ENCODE measurements around the gene CYB5A. TPM values are rescaled to one million over a fixed set of nuclear protein-coding genes. Genes with fewer than 3 reads are reported as not detected.

The CYB5A gene
- polyA plus RNA-seq, 1 of the 3 experiments (the other 2 are of a cell fraction), result 42.1 TPM

DNA sequence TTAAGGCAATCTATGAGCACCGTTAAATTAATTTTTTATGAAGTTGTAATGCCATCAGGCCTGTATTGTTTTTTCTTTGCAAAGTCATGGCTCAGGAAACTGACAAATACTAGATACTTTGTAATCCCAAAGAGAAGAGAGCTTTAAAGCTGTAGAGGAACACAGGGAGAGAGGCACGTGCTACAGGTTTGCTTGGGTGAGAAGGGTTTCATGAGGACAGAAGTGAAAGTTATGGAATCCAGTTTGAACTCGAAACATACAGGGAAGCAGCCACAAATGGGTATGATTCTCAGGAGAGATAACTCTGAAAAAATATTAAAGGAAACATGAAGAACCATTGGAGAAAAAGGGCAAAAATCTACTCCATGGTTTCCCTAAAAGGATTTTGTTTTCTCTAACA is 49.8 kb downstream of the CYB5A start (continued):
- TF ChIP-seq, protein P1, sequence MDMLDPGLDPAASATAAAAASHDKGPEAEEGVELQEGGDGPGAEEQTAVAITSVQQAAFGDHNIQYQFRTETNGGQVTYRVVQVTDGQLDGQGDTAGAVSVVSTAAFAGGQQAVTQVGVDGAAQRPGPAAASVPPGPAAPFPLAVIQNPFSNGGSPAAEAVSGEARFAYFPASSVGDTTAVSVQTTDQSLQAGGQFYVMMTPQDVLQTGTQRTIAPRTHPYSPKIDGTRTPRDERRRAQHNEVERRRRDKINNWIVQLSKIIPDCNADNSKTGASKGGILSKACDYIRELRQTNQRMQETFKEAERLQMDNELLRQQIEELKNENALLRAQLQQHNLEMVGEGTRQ (IDR thresholded peaks at IDR 0.05; ENCODE audit: borderline replicate concordance, low read depth, low read length), result no peak

DNA sequence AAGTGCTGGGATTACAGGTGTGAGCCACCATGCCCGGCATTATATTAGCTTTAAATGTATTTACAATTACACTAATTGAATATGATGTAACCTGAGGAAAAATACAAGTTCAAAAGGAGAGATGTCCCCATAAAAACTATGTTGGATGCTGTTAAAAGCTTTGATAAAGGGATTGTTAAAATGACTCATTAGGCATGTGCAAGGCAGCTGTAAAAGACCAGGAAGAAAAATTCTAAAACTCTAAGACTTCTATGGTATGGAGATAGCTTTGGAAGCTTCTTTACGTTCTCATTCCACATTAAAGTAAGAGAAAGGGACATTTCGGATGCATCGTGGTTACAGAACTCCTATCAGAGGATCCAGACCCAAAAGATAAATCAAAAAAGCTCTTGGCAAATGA is 50.3 kb downstream of the CYB5A start:
- H3K27me3 ChIP-seq (ENCODE audit: insufficient read depth), result no peaks in the 10 kb centered on the region; the same call in 1 of the 2 replicates
- H2AFZ ChIP-seq (ENCODE audit: low read depth), result no peak overlapping the region
- WGBS (ENCODE audit: low lambda C conversion rate), result 71% methylated on average over 4 of the region's 4 CpGs
- H3K4me2 ChIP-seq, result no peak overlapping the region
- no peaks in the 10 kb centered on the region for H3K36me3 ChIP-seq (replicated peaks in 1 of 2; ENCODE audit: control insufficient read depth in 1 of 2, insufficient read depth in 2 of 2, low read length in 1 of 2)
- no peaks in the 10 kb centered on the region for H3F3A ChIP-seq (replicated peaks; ENCODE audit: insufficient read depth)
- DNase-seq, result no peak
- no peak overlapping the region for H3K9ac ChIP-seq
- H3K27ac ChIP-seq (ENCODE audit: low read depth in 2 of 2, low read length in 1 of 2), result no peak overlapping the region
- H3K4me3 ChIP-seq (ENCODE audit: low read depth in 2 of 2, low read length in 1 of 2), result no peak overlapping the region
- ChIA-PET POLR2A (no interaction called here), CTCF (interaction anchor here (1.0 to 6.1 kb wide), 4 partner anchors 14 to 101 kb away, joined by 3 to 29 read pairs (median 5); no protein-coding TSS in a partner anchor)
- H3K79me2 ChIP-seq (ENCODE audit: insufficient read depth), result no peaks in the 10 kb centered on the region
- no peaks in the 10 kb centered on the region for H3K9me3 ChIP-seq
- TF ChIP-seq EZH2phosphoT487 (IDR thresholded peaks at IDR 0.05; ENCODE audit: borderline replicate concordance, low read depth), result no peak
- no peak for TF ChIP-seq CHD2 (IDR thresholded peaks at IDR 0.05; ENCODE audit: low read length, partially characterized antibody)
- H3K9me2 ChIP-seq, result no peaks in the 10 kb centered on the region
- peaks cover 0 to 7% of the 10 kb centered on the region in 2 experiments; a peak in 1 of 4 replicates for H3K4me1 ChIP-seq (ENCODE audit: control insufficient read depth in 1 of 2, insufficient read depth in 2 of 2, low read depth in 1 of 2, low read length in 1 of 2)
- H4K20me1 ChIP-seq (ENCODE audit: insufficient read depth), result no peaks in the 10 kb centered on the region

DNA sequence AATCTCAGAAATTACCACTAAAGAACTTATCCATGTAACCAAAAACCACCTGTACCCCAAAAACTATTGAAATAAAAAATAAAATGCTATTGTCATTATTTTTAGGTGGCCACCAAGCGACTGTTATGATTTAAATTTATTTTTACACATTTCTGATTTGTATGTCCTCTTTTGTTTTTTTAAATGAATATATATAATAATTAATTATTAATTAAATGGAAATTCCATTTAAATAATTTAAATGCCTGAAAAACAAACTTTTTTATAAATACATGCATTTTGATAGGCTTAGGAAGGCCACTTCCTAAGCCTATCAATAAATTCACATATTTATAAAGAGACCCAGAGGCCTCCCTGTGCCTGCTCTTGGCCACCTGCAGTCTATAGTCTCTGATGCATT is 52.2 kb downstream of the CYB5A start:
- no peak overlapping the region for H3K9ac ChIP-seq
- no peak overlapping the region for H3K4me3 ChIP-seq (ENCODE audit: low read depth in 2 of 2, low read length in 1 of 2)
- H3F3A ChIP-seq (replicated peaks; ENCODE audit: insufficient read depth), result no peaks in the 10 kb centered on the region
- H4K20me1 ChIP-seq (ENCODE audit: insufficient read depth), result no peaks in the 10 kb centered on the region
- no peak for DNase-seq
- ChIA-PET POLR2A (no interaction called here), CTCF (interaction anchor here (6.1 kb wide), 1 partner anchor 103 kb away, joined by 29 read pairs; no protein-coding TSS in a partner anchor)
- no peaks in the 10 kb centered on the region for H3K9me3 ChIP-seq
- 21% methylated on average over 1 of the region's 1 CpG for WGBS (ENCODE audit: low lambda C conversion rate)
- H3K27me3 ChIP-seq (ENCODE audit: insufficient read depth), result no peaks in the 10 kb centered on the region; the same call in 1 of the 2 replicates
- no peak overlapping the region for H3K27ac ChIP-seq (ENCODE audit: low read depth in 2 of 2, low read length in 1 of 2)
- no peak overlapping the region for H2AFZ ChIP-seq (ENCODE audit: low read depth)
- no peaks in the 10 kb centered on the region for H3K9me2 ChIP-seq
- H3K4me1 ChIP-seq (ENCODE audit: control insufficient read depth in 1 of 2, insufficient read depth in 2 of 2, low read depth in 1 of 2, low read length in 1 of 2), result peaks cover 0 to 7% of the 10 kb centered on the region in 2 experiments; a peak in 1 of 4 replicates
- H3K36me3 ChIP-seq (replicated peaks in 1 of 2; ENCODE audit: control insufficient read depth in 1 of 2, insufficient read depth in 2 of 2, low read length in 1 of 2), result no peaks in the 10 kb centered on the region
- no peaks in the 10 kb centered on the region for H3K79me2 ChIP-seq (ENCODE audit: insufficient read depth)
- no peak overlapping the region for H3K4me2 ChIP-seq
- TF ChIP-seq RFX5 (IDR thresholded peaks at IDR 0.05; ENCODE audit: low read length) (no peak), SIN3A (IDR thresholded peaks at IDR 0.05; ENCODE audit: borderline replicate concordance, low read depth, low read length) (no peak), JUND (IDR thresholded peaks at IDR 0.05) (no peak), RAD21 (IDR thresholded peaks at IDR 0.05; ENCODE audit: low read length) (no peak), SMC3 (IDR thresholded peaks at IDR 0.05; ENCODE audit: low read depth, low read length) (no peak), EP300 (IDR thresholded peaks at IDR 0.05; ENCODE audit: borderline replicate concordance in 1 of 2, low read depth in 1 of 2, low read length in 1 of 2) (no peak), POLR2AphosphoS5 (IDR thresholded peaks at IDR 0.05; ENCODE audit: low read depth, low read length) (no peak), GATA2 (CRISPR knock-in tag; IDR thresholded peaks at IDR 0.05) (no peak), FOXJ3 (CRISPR knock-in tag; IDR thresholded peaks at IDR 0.05) (no peak), NFIC (IDR thresholded peaks at IDR 0.05; ENCODE audit: borderline replicate concordance) (no peak), TEAD4 (IDR thresholded peaks at IDR 0.05; ENCODE audit: borderline replicate concordance, insufficient read depth) (no peak), MEF2A (IDR thresholded peaks at IDR 0.05; ENCODE audit: borderline replicate concordance, low read depth) (no peak), MXI1 (IDR thresholded peaks at IDR 0.05; ENCODE audit: low read depth, low read length) (no peak), FOSL2 (IDR thresholded peaks at IDR 0.05; ENCODE audit: borderline replicate concordance, low read depth) (no peak), EZH2phosphoT487 (IDR thresholded peaks at IDR 0.05; ENCODE audit: borderline replicate concordance, low read depth) (no peak)
- TF ChIP-seq, protein P1 (IDR thresholded peaks at IDR 0.05; ENCODE audit: borderline replicate concordance, low read depth, low read length), result no peak
- TF ChIP-seq, protein P2, sequence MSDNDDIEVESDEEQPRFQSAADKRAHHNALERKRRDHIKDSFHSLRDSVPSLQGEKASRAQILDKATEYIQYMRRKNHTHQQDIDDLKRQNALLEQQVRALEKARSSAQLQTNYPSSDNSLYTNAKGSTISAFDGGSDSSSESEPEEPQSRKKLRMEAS (IDR thresholded peaks at IDR 0.05; ENCODE audit: low read depth), result no peak
- TF ChIP-seq, protein P3, sequence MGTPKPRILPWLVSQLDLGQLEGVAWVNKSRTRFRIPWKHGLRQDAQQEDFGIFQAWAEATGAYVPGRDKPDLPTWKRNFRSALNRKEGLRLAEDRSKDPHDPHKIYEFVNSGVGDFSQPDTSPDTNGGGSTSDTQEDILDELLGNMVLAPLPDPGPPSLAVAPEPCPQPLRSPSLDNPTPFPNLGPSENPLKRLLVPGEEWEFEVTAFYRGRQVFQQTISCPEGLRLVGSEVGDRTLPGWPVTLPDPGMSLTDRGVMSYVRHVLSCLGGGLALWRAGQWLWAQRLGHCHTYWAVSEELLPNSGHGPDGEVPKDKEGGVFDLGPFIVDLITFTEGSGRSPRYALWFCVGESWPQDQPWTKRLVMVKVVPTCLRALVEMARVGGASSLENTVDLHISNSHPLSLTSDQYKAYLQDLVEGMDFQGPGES (IDR thresholded peaks at IDR 0.05; ENCODE audit: low read depth, low read length), result no peak
